C1 segment of cervical spinal cord (tissue), 14 donors: ENCODE data around the gene SRL.
"Not testable (repeated sequence)": the region's sequence is repeated elsewhere in the genome, so short reads cannot be mapped to it uniquely, and the experiment has no call there.

Experiments used
- DNase-seq, 14 donors: peaks; one replicate each; lab custom pipeline; 2025; lab: John Stamatoyannopoulos, UW

Gene SRL

GRCh38 chr16:4227040-4227332, 14.9 kb downstream of the SRL start:
- no peak for DNase-seq

GRCh38 chr16:4226251-4227039, 15.4 kb downstream of the SRL start:
- DNase-seq: no peak

- DNase-seq: no peak
These were observed 16.8 kb downstream of the SRL start for GRCh38 chr16:4225075-4225474.

- DNase-seq: no peak
These were observed 21.5 kb downstream of the SRL start for GRCh38 chr16:4220358-4220757.

GRCh38 chr16:4218202-4218601, 23.7 kb downstream of the SRL start:
- no peak for DNase-seq

- peak in 2 of 14 donors; percentile 11 to 40 for DNase-seq
These were observed 24.4 kb downstream of the SRL start for GRCh38 chr16:4217204-4218131.

- no peak for DNase-seq
These were observed 25.3 kb downstream of the SRL start for GRCh38 chr16:4216596-4216995.

- no peak for DNase-seq
These were observed 26.8 kb downstream of the SRL start for GRCh38 chr16:4215106-4215505.

- no peak for DNase-seq
These were observed 27.7 kb downstream of the SRL start for GRCh38 chr16:4214215-4214621.

- DNase-seq: no peak
These were observed 28.1 kb downstream of the SRL start for GRCh38 chr16:4213737-4214136.

- no peak for DNase-seq
These were observed 29.0 kb downstream of the SRL start for GRCh38 chr16:4212934-4213296.

GRCh38 chr16:4212211-4212933, 29.5 kb downstream of the SRL start:
- no peak for DNase-seq

GRCh38 chr16:4211445-4212210, 30.3 kb downstream of the SRL start:
- not testable (repeated sequence) for DNase-seq

GRCh38 chr16:4209666-4210065, 32.2 kb downstream of the SRL start:
- DNase-seq: no peak

- no peak for DNase-seq
These were observed 33.5 kb downstream of the SRL start for GRCh38 chr16:4208341-4208751.

GRCh38 chr16:4207683-4208340, 34.1 kb downstream of the SRL start:
- no peak for DNase-seq

GRCh38 chr16:4207229-4207628, 34.7 kb downstream of the SRL start:
- DNase-seq: no peak

- DNase-seq: no peak
These were observed 35.2 kb downstream of the SRL start for GRCh38 chr16:4206680-4207079.

- no peak for DNase-seq
These were observed 35.9 kb downstream of the SRL start for GRCh38 chr16:4205971-4206370.

- no peak for DNase-seq
These were observed 37.4 kb downstream of the SRL start for GRCh38 chr16:4204521-4204920.

GRCh38 chr16:4203748-4204147, 38.1 kb downstream of the SRL start:
- no peak for DNase-seq
